Epithelial cell of esophagus (primary cell): ENCODE measurements around the gene GPN2.

Experiments
- DNase-seq: peaks from one replicate; pipeline ENCODE4 v3.0.0; 2010; ENCODE audit warnings: low read depth
- H3K4me3 ChIP-seq: 2 replicates; pipeline ENCODE4 v1.5.1; 2011; ENCODE audit warnings: mild to moderate bottlenecking, low read length, control low read depth
- TF ChIP-seq, protein P1 (sequence below): IDR thresholded peaks from 2 replicates; pipeline ENCODE4 v1.5.1; 2011; ENCODE audit warnings: low read depth, mild to moderate bottlenecking, low read length, control low read depth, inconsistent platforms; ENCODE audit not compliant: insufficient read depth; ENCODE audit errors: missing control alignments

The GPN2 gene

DNA sequence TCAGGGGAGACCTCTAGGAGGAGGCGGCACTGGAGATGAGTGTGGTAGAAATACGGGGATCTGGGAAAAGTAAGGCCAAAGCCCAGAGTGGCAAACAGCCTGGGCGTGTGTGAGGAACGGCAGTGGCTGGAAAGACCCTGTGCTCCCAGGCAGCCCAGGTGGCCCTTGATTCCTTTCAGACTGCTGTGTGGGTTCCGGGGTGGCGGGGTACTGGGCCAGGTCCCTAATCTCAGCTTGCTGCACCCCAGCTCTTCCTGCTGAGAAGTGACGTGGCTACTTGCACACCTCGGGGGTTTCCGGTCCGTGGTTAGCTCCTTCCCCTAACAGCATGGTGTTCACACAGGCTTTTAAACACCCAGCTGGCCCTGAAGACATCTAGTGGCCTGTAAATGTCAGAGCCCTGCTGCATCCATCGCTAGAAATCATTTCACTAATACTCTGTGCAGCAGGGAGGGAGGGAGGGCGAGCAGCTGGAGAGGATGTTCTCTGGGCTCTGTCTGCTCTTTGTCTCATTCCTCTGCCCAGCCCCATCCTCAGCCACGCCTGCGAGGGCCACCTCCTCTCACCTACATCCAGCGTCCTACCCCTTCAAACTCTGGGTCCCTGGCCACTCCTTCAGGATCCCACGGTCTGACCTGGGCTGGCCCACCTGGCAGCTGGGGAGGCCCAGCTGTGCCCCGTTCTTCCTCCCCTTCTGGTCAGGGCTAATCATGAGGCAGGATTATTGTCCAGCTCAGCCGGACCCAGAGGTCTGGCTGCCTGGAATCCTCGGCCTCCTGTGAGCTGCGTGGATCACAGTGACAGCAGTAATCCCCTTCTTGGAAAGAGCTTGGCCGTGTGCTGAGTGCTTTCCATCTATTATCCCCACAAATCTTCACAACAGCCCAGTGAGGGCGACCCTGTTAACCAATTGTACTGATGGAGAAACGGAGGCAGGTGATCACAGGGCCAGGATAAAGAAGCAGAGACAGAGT, 56.4 kb downstream of the GPN2 start:
- H3K4me3 ChIP-seq: no peak overlapping the region
- no peak for DNase-seq
- TF ChIP-seq, protein P1, sequence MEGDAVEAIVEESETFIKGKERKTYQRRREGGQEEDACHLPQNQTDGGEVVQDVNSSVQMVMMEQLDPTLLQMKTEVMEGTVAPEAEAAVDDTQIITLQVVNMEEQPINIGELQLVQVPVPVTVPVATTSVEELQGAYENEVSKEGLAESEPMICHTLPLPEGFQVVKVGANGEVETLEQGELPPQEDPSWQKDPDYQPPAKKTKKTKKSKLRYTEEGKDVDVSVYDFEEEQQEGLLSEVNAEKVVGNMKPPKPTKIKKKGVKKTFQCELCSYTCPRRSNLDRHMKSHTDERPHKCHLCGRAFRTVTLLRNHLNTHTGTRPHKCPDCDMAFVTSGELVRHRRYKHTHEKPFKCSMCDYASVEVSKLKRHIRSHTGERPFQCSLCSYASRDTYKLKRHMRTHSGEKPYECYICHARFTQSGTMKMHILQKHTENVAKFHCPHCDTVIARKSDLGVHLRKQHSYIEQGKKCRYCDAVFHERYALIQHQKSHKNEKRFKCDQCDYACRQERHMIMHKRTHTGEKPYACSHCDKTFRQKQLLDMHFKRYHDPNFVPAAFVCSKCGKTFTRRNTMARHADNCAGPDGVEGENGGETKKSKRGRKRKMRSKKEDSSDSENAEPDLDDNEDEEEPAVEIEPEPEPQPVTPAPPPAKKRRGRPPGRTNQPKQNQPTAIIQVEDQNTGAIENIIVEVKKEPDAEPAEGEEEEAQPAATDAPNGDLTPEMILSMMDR: no peak

DNA sequence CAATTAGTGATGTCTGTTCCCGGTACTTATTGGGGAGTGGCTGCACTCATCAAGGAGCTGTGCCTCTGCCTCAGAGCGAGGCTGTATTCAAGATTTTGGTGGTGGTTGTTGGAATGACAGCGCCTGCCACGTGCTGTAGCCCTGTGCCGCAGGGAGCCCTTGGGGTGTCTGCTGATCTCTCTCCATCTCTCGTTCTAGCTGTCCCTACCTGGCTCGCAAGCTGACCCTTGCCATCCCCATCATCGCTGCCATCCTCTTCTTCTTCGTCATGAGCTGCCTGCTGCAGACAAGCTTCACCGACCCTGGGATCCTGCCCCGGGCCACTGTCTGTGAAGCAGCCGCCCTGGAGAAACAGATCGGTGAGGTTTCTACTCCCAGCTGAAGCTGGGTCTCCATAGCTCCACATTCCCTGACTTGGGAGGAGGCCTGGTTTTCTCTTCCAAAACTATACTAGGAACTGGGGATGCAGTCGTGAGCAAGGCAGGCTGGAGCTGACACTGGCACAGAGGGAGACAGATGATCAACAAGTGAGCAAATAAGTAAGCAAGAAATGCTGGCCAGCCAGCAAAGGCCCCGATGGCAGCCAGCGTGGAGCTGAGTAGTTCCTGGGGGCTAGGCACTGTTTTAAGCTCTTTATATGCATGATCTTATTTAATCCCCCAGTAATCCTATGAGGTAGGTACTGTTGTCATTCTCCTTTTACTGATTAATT, 57.7 kb downstream of the GPN2 start:
- TF ChIP-seq, protein P1: no peak
- no peak for DNase-seq
- no peak overlapping the region for H3K4me3 ChIP-seq

DNA sequence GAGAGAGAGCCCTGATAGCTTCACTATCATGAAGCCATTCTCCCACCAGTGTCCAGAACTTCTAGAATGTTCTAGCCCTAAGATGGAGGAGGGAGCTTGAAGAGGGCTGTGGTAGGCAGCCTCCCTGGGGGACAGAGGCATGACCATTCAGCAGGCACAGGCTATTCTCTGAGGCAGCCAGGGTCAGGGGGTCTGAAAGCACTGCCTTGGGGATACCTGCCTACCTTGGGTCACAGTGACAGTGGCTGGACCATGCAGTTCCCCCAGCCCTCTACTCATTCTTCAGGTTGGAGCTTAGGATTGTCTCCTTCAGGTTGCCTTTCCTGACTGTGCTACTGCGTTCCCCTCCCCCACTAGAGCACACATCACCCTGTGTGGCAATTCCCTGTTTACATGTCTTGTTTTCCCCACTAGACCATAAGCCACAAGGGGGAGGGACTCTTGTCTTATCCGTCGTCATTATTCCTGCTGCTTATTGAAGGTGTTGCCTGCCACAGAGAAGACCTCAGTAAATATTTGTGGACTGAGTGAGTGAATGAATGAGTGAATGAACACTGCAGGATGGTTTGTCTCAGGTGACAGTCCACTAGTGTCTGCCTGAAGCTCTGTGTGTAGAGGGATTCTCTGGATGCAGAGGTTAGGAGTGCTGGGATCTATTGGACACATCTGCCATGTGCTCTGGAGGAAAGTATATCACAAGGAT, 58.4 kb downstream of the GPN2 start:
- no peak overlapping the region for H3K4me3 ChIP-seq
- DNase-seq: peak; percentile 58
- TF ChIP-seq, protein P1: no peak

DNA sequence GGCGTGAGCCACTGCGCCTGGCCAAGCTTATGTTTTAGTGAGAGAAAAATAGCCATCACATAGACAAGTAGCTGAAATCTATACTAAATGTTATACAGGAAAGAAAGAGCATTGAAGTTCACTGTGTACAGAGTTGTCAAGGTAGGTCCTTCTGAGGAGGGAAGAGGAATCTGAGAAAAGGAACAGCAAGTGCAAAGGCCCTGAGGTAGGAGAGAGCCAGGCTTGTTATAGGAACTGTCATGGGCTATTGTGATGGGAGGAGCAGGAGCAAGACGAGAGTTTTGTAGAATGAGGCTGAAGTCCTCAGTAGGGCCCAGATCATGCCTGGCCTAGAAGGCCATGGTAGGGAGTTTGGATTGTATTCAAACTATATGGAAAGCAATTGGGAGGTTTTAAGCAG, 59.0 kb downstream of the GPN2 start:
- TF ChIP-seq, protein P1: no peak
- H3K4me3 ChIP-seq: no peak overlapping the region
- no peak for DNase-seq

DNA sequence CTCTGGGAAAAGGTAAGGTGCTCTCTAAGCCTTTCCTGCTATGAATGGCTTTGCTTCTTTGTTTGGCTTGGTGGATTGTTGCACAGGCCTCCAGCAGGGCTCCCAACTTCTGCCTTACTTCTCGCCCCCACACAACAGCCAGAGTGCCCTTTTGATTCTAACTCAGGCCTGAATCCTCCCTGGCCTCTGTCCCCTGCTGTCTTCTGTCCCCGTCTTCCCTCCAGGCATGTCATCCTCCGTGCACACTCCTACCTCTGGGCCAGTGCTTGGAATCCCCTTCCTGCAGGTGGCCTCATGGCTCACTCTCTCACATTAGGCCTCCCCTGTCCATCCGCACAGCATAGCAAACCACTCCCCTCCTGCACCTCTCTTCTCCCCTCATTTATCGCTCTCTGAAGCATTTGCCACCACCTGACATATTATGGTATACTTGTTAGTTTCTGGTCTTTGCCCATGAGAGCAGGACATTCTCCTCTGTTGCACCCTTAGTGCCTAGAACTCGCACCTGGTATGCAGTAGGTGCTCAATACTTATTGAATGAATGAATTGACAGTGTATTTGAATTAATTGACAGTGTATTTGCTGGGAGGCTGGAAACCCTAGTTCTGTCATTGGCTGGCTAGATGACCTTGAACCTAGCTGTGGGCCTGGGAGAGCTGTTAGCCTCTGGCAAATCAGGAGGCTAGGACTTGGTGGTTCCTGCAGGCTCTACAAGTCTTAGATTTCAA, 60.7 kb downstream of the GPN2 start:
- TF ChIP-seq, protein P1: no peak
- no peak for DNase-seq
- no peak overlapping the region for H3K4me3 ChIP-seq

DNA sequence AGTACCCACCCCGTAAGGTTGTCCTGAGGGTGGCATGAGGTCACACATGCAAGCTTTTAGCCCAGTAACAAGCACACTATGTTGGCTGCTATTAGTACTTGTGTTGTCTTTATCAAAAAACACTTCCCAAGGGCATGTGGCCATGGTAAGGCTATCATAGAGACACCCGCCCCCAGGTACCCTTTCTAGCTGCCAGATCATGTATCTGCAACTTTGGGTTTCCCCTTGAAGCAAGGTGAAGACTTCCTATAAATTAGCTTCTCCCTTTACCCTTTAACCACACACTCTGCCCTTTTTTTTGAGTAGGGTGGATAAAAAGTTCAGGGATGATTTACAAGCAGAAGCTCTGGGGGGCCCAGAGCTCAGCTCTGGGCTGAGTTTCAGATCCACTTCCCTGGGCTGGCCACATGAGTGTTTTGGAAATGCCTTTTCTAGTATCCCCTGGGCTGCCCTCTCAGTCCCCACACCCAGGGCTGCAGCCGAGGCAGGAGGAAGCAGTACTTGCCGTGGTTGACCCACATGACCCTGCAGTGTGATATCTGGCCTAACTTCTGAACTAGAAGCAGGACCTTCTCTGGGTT, 61.6 kb downstream of the GPN2 start:
- TF ChIP-seq, protein P1: no peak
- no peak for DNase-seq
- H3K4me3 ChIP-seq: peak overlapping the region; percentile 14
